K562 (cell line): ENCODE data around the gene AMFR. TPM values are rescaled to one million over a fixed set of nuclear protein-coding genes. Genes with fewer than 3 reads are reported as not detected.

Source experiments
- ATF1 ChIP-seq, 2 experiments: fragments of 450-650 bp in 1 of 2; IDR thresholded peaks; 2 replicates each; pipeline ENCODE4 v1.6.1; 2016; ENCODE audit warnings: missing compliant biosample characterization in 1 of 2, missing genetic modification characterization in 1 of 2
- ELF1 ChIP-seq: fragments of 200-800 bp; sonication (Bioruptor generic); IDR thresholded peaks from 2 replicates; pipeline ENCODE4 v1.6.1; 2016; ENCODE audit warnings: missing genetic modification characterization, missing compliant biosample characterization
- HEY1 ChIP-seq: fragments of 250-450 bp; sonication (Bioruptor Pico); IDR thresholded peaks from 2 replicates; pipeline ENCODE4 v1.5.0; 2020; ENCODE audit warnings: mild to moderate bottlenecking, moderate library complexity, borderline replicate concordance
- MEF2D ChIP-seq: conservative IDR thresholded peaks from 2 replicates; pipeline ENCODE4 v1.6.1; 2016; ENCODE audit warnings: low read depth, missing genetic modification characterization, missing compliant biosample characterization
- MTA1 ChIP-seq: fragments of 450-650 bp; IDR thresholded peaks from 2 replicates; pipeline ENCODE4 v1.6.1; 2017; ENCODE audit warnings: borderline replicate concordance
- NFATC3 ChIP-seq: fragments of 450-650 bp; IDR thresholded peaks from 2 replicates; pipeline ENCODE4 v1.6.1; 2017; ENCODE audit warnings: mild to moderate bottlenecking
- RAD21 ChIP-seq, 2 experiments: fragments of 250-450 bp in 1 of 2; fragments of 450-650 bp in 1 of 2; sonication (Bioruptor Pico) in 1 of 2; formaldehyde crosslinking in 1 of 2; IDR thresholded peaks in 1 of 2; conservative IDR thresholded peaks in 1 of 2; 2 replicates each; pipeline versions ENCODE4 v1.4.0 to v1.8.0; 2020 to 2022; ENCODE audit warnings: mild to moderate bottlenecking in 2 of 2, moderate library complexity in 1 of 2
- SREBF2 ChIP-seq: sonication (generic); formaldehyde crosslinking; IDR thresholded peaks from 2 replicates; pipeline ENCODE4 v1.4.0; 2020; ENCODE audit warnings: mild to moderate bottlenecking, missing genetic modification reagents
- SRF ChIP-seq, 2 experiments: fragments of 250-450, 450-650 bp in 1 of 2; sonication (Bioruptor Pico) in 1 of 2; sonication (generic) in 1 of 2; formaldehyde crosslinking; IDR thresholded peaks; 2 replicates each; pipeline versions ENCODE4 v1.5.0 to v1.5.1; 2020 to 2022; ENCODE audit warnings: mild to moderate bottlenecking in 1 of 2, missing genetic modification reagents in 1 of 2
- polyA plus RNA-seq, 8 experiments: library from polyadenylated mRNA; depleted of rRNA in 4 of 8; stranded (reverse) in 5 of 8; unstranded in 3 of 8; fragments of >200 nt; fragmentation: Nextera tagmentation in 2 of 8; fragmentation: Illumina TruSeq in 1 of 8; extraction: Ambion mirVana in 2 of 8; extraction: Trizol in 1 of 8; gene quantifications; 2 replicates each; pipeline versions ENCODE4 v1.2.1 to v1.2.3, GENCODE V29; 2011 to 2014; ENCODE audit warnings: inconsistent platforms in 1 of 8, missing spikeins in 1 of 8
- total RNA-seq, 7 experiments: library from RNA; depleted of rRNA in 6 of 7; stranded (reverse); fragments of >200 nt in 6 of 7; fragmentation: Illumina TruSeq in 2 of 7; extraction: Trizol in 2 of 7; gene quantifications; 2 replicates each; pipeline versions ENCODE4 v1.2.1 to v1.2.3, GENCODE V29; 2011 to 2021; ENCODE audit warnings: low replicate concordance in 1 of 7
- TF ChIP-seq, protein P1 (sequence below): sonication (generic); formaldehyde crosslinking; IDR thresholded peaks from 2 replicates; pipeline ENCODE4 v1.4.0; 2020; ENCODE audit warnings: mild to moderate bottlenecking, missing genetic modification reagents
- TF ChIP-seq, protein P2 (sequence below): fragments of 450-650 bp; IDR thresholded peaks from 2 replicates; pipeline ENCODE4 v1.6.1; 2017; ENCODE audit warnings: mild to moderate bottlenecking, moderate library complexity
- TF ChIP-seq, protein P3 (sequence below): fragments of 450-650 bp; IDR thresholded peaks from 2 replicates; pipeline ENCODE4 v1.6.1; 2016; ENCODE audit warnings: low read depth

The AMFR gene
- total and polyA plus RNA-seq, 9 of the 15 experiments (the other 6 are each of a cell fraction or from before 2014, with no cell fraction given) = 15.6 to 113 (median 58.4) TPM

DNA sequence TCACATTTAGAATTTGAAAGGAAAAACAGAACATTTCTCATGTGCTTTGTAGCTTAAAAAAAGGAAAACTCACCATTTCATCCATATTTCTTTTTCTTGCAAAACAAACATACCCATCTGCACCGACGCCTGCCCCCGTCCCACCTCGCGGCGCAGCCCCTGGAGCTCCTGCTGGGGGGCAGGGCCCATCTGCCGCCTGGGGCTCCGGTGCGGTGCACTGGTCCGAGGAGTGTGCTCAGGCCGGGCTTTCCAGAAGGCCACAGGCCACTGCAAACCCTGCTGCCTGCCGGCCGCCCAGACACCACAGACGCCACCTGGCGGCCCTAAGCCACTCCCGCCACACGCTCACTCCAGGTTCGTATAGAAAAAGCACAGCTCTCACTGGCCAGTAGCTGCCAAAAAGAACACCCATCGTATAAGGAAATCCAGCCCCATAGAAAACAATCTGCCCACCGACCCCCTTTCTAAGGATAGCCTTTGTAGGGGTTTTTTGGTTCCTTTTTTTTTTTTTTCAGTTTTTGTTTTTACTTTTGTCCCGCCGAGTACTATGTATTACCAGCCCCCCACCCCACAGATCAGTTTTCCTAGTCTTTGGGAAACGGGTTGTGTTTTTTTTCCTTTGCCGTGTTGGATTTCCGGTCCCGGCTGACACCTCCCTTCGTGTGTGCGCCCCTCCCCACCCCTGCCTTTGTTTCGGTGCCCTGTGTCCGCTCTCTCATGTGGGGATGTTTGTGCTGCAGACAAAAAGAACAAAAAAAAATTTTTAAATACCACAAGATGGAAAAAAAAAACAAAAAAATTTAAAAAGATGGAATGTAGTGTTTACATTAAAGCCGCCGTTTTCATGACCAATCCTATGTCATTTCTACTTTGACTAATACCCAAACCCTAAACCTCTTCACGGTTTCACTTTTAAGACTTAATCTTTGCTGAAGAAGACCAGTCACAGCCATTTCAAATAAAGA lies 68.8 kb downstream of the AMFR start (continued):
- no peak for TF ChIP-seq HEY1 (CRISPR knock-in tag)
- TF ChIP-seq SRF (CRISPR knock-in tag; IDR thresholded peaks at IDR 0.05) = no peak
- TF ChIP-seq, protein P1, sequence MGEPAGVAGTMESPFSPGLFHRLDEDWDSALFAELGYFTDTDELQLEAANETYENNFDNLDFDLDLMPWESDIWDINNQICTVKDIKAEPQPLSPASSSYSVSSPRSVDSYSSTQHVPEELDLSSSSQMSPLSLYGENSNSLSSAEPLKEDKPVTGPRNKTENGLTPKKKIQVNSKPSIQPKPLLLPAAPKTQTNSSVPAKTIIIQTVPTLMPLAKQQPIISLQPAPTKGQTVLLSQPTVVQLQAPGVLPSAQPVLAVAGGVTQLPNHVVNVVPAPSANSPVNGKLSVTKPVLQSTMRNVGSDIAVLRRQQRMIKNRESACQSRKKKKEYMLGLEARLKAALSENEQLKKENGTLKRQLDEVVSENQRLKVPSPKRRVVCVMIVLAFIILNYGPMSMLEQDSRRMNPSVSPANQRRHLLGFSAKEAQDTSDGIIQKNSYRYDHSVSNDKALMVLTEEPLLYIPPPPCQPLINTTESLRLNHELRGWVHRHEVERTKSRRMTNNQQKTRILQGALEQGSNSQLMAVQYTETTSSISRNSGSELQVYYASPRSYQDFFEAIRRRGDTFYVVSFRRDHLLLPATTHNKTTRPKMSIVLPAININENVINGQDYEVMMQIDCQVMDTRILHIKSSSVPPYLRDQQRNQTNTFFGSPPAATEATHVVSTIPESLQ (CRISPR knock-in tag) = no peak
- TF ChIP-seq, protein P2, sequence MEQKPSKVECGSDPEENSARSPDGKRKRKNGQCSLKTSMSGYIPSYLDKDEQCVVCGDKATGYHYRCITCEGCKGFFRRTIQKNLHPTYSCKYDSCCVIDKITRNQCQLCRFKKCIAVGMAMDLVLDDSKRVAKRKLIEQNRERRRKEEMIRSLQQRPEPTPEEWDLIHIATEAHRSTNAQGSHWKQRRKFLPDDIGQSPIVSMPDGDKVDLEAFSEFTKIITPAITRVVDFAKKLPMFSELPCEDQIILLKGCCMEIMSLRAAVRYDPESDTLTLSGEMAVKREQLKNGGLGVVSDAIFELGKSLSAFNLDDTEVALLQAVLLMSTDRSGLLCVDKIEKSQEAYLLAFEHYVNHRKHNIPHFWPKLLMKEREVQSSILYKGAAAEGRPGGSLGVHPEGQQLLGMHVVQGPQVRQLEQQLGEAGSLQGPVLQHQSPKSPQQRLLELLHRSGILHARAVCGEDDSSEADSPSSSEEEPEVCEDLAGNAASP = no peak
- TF ChIP-seq SREBF2 (CRISPR knock-in tag) = no peak
- TF ChIP-seq, protein P3, sequence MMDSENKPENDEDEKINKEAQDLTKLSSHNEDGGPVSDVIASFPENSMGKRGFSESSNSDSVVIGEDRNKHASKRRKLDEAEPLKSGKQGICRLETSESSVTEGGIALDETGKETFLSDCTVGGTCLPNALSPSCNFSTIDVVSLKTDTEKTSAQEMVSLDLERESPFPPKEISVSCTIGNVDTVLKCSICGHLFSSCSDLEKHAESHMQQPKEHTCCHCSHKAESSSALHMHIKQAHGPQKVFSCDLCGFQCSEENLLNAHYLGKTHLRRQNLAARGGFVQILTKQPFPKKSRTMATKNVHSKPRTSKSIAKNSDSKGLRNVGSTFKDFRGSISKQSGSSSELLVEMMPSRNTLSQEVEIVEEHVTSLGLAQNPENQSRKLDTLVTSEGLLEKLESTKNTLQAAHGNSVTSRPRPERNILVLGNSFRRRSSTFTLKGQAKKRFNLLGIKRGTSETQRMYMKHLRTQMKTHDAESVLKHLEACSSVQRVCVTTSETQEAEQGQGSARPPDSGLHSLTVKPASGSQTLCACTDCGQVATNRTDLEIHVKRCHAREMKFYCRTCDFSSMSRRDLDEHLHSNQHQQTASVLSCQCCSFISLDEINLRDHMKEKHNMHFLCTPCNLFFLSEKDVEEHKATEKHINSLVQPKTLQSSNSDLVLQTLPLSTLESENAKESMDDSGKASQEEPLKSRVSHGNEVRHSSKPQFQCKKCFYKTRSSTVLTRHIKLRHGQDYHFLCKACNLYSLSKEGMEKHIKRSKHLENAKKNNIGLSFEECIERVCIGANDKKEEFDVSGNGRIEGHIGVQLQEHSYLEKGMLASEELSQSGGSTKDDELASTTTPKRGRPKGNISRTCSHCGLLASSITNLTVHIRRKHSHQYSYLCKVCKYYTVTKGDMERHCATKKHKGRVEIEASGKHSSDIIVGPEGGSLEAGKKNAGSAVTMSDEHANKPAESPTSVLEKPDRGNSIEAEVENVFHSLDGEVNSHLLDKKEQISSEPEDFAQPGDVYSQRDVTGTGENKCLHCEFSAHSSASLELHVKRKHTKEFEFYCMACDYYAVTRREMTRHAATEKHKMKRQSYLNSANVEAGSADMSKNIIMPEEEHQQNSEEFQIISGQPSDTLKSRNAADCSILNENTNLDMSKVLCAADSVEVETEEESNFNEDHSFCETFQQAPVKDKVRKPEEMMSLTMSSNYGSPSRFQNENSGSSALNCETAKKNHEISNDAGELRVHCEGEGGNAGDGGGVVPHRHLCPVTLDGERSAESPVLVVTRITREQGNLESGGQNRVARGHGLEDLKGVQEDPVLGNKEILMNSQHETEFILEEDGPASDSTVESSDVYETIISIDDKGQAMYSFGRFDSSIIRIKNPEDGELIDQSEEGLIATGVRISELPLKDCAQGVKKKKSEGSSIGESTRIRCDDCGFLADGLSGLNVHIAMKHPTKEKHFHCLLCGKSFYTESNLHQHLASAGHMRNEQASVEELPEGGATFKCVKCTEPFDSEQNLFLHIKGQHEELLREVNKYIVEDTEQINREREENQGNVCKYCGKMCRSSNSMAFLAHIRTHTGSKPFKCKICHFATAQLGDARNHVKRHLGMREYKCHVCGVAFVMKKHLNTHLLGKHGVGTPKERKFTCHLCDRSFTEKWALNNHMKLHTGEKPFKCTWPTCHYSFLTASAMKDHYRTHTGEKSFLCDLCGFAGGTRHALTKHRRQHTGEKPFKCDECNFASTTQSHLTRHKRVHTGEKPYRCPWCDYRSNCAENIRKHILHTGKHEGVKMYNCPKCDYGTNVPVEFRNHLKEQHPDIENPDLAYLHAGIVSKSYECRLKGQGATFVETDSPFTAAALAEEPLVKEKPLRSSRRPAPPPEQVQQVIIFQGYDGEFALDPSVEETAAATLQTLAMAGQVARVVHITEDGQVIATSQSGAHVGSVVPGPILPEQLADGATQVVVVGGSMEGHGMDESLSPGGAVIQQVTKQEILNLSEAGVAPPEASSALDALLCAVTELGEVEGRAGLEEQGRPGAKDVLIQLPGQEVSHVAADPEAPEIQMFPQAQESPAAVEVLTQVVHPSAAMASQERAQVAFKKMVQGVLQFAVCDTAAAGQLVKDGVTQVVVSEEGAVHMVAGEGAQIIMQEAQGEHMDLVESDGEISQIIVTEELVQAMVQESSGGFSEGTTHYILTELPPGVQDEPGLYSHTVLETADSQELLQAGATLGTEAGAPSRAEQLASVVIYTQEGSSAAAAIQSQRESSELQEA = no peak
- TF ChIP-seq MTA1 = no peak
- no peak for TF ChIP-seq MEF2D (tag)
- TF ChIP-seq ATF1 (CRISPR knock-in tag; IDR thresholded peaks at IDR 0.05) = no peak
- TF ChIP-seq ATF1 (tag; IDR thresholded peaks at IDR 0.05) = peak; percentile 62
- TF ChIP-seq RAD21 (CRISPR knock-in tag; conservative IDR thresholded peaks at IDR 0.05 in 1 of 2, IDR thresholded peaks at IDR 0.05 in 1 of 2) = peak; percentile 72 to 80
- TF ChIP-seq NFATC3 = no peak
- no peak for TF ChIP-seq ELF1 (tag)
